HEK293 (cell line): ENCODE data around the gene FGF7.

Experiments used
- CTCF ChIA-PET: fragments of 350-600 bp; formaldehyde crosslinking; extraction: SDS; loops from one replicate; lab custom pipeline; 2021; ENCODE audit warnings: antibody characterized with exemption; lab: Yijun Ruan, JAX
- POLR2A ChIA-PET: fragments of 300-600 bp; formaldehyde crosslinking; extraction: SDS; loops from one replicate; lab custom pipeline; 2020; ENCODE audit warnings: antibody characterized with exemption, inconsistent platforms; lab: Yijun Ruan, JAX
- H3K27ac ChIP-seq: fragments of 200-500 bp; sonication (Bioruptor generic); 2 replicates; pipeline ENCODE4 v1.5.1; 2014; ENCODE audit warnings: low read depth, low read length, control low read depth, inconsistent platforms; ENCODE audit errors: extremely low read depth
- H3K36me3 ChIP-seq, 2 experiments: fragments of 200-500 bp in 1 of 2; sonication (Bioruptor generic) in 1 of 2; 1 replicate in 1 of 2; 2 replicates in 1 of 2; pipeline ENCODE4 v1.5.1; 2014 to 2017; ENCODE audit warnings: inconsistent platforms in 2 of 2, low read length in 2 of 2; ENCODE audit not compliant: control insufficient read depth in 2 of 2, insufficient read depth in 1 of 2
- H3K4me1 ChIP-seq: fragments of 200-500 bp; sonication (Bioruptor generic); 2 replicates; pipeline ENCODE4 v1.5.1; 2014; ENCODE audit warnings: mild to moderate bottlenecking, low read length, inconsistent platforms; ENCODE audit not compliant: control insufficient read depth, insufficient read depth
- H3K4me3 ChIP-seq: 2 replicates; pipeline ENCODE4 v1.5.1; 2011; ENCODE audit warnings: low read depth, mild to moderate bottlenecking, control low read depth, low read length, moderate library complexity
- H3K9me3 ChIP-seq: fragments of 200-500 bp; sonication (Bioruptor generic); 2 replicates; pipeline ENCODE4 v1.5.1; 2014; ENCODE audit warnings: low read depth, low read length, inconsistent platforms; ENCODE audit not compliant: control insufficient read depth, insufficient read depth
- GLI4 ChIP-seq: fragments of 450-650 bp; formaldehyde crosslinking; IDR thresholded peaks from 2 replicates; pipeline ENCODE4 v1.5.1; 2016; ENCODE audit warnings: missing biosample characterization, missing genetic modification characterization
- HOXD13 ChIP-seq: sonication (generic); formaldehyde crosslinking; IDR thresholded peaks from 2 replicates; pipeline ENCODE4 v1.8.0; 2022; ENCODE audit warnings: missing genetic modification reagents, borderline replicate concordance
- KLF10 ChIP-seq: fragments of 450-650 bp; IDR thresholded peaks from 2 replicates; pipeline ENCODE4 v1.5.1; 2018; ENCODE audit warnings: missing biosample characterization, mild to moderate bottlenecking, missing genetic modification characterization
- KLF16 ChIP-seq: fragments of 450-650 bp; formaldehyde crosslinking; IDR thresholded peaks from 2 replicates; pipeline ENCODE4 v1.5.1; 2017; ENCODE audit warnings: missing biosample characterization, missing genetic modification characterization
- KLF8 ChIP-seq: fragments of 450-650 bp; formaldehyde crosslinking; IDR thresholded peaks from 2 replicates; pipeline ENCODE4 v1.5.1; 2016; ENCODE audit warnings: missing biosample characterization, missing genetic modification characterization
- OSR2 ChIP-seq: fragments of 450-650 bp; formaldehyde crosslinking; IDR thresholded peaks from 2 replicates; pipeline ENCODE4 v1.5.1; 2016; ENCODE audit warnings: missing biosample characterization, missing genetic modification characterization
- OVOL3 ChIP-seq: fragments of 450-650 bp; formaldehyde crosslinking; IDR thresholded peaks from 2 replicates; pipeline ENCODE4 v1.5.1; 2016; ENCODE audit warnings: missing biosample characterization, missing genetic modification characterization
- SALL2 ChIP-seq: fragments of 450-650 bp; formaldehyde crosslinking; IDR thresholded peaks from 2 replicates; pipeline ENCODE4 v1.5.0; 2017; ENCODE audit warnings: missing biosample characterization, mild to moderate bottlenecking, missing genetic modification characterization, borderline replicate concordance
- SP2 ChIP-seq: fragments of 450-650 bp; formaldehyde crosslinking; IDR thresholded peaks from 2 replicates; pipeline ENCODE4 v1.5.1; 2016; ENCODE audit warnings: missing biosample characterization, missing genetic modification characterization
- ZBTB48 ChIP-seq: fragments of 450-650 bp; formaldehyde crosslinking; IDR thresholded peaks from 2 replicates; pipeline ENCODE4 v1.5.1; 2016; ENCODE audit warnings: missing biosample characterization, missing genetic modification characterization
- ZEB2 ChIP-seq: fragments of 450-650 bp; formaldehyde crosslinking; IDR thresholded peaks from 2 replicates; pipeline ENCODE4 v1.5.1; 2016; ENCODE audit warnings: missing biosample characterization, missing genetic modification characterization
- ZFP41 ChIP-seq: fragments of 450-650 bp; formaldehyde crosslinking; IDR thresholded peaks from 2 replicates; pipeline ENCODE4 v1.5.1; 2016; ENCODE audit warnings: missing biosample characterization, missing genetic modification characterization, borderline replicate concordance
- ZNF211 ChIP-seq: fragments of 450-650 bp; formaldehyde crosslinking; IDR thresholded peaks from 2 replicates; pipeline ENCODE4 v1.5.1; 2016; ENCODE audit warnings: low read depth, missing biosample characterization, missing genetic modification characterization
- ZNF37A ChIP-seq: fragments of 450-650 bp; IDR thresholded peaks from 2 replicates; pipeline ENCODE4 v1.5.1; 2018; ENCODE audit warnings: missing biosample characterization, missing genetic modification characterization
- ZNF391 ChIP-seq: fragments of 450-650 bp; formaldehyde crosslinking; IDR thresholded peaks from 2 replicates; pipeline ENCODE4 v1.5.1; 2016; ENCODE audit warnings: low read depth, missing biosample characterization, missing genetic modification characterization, borderline replicate concordance
- ZNF416 ChIP-seq: fragments of 450-650 bp; formaldehyde crosslinking; IDR thresholded peaks from 2 replicates; pipeline ENCODE4 v1.5.1; 2016; ENCODE audit warnings: missing biosample characterization, missing genetic modification characterization
- ZNF558 ChIP-seq: fragments of 450-650 bp; formaldehyde crosslinking; IDR thresholded peaks from 2 replicates; pipeline ENCODE4 v1.5.1; 2016; ENCODE audit warnings: missing biosample characterization, missing genetic modification characterization
- ZNF624 ChIP-seq: fragments of 450-650 bp; formaldehyde crosslinking; IDR thresholded peaks from 2 replicates; pipeline ENCODE4 v1.5.1; 2017; ENCODE audit warnings: missing biosample characterization, missing genetic modification characterization
- ZNF658 ChIP-seq: fragments of 450-650 bp; formaldehyde crosslinking; IDR thresholded peaks from 2 replicates; pipeline ENCODE4; 2016; ENCODE audit warnings: missing biosample characterization, missing genetic modification characterization
- ZSCAN23 ChIP-seq: fragments of 450-650 bp; formaldehyde crosslinking; IDR thresholded peaks from 2 replicates; pipeline ENCODE4 v1.5.1; 2016; ENCODE audit warnings: missing biosample characterization, missing genetic modification characterization
- TF ChIP-seq, protein P1 (sequence below): fragments of 450-650 bp; formaldehyde crosslinking; IDR thresholded peaks from 2 replicates; pipeline ENCODE4 v1.5.0; 2017; ENCODE audit warnings: missing biosample characterization, missing genetic modification characterization, borderline replicate concordance
- TF ChIP-seq, protein P2 (sequence below): fragments of 450-650 bp; formaldehyde crosslinking; IDR thresholded peaks from 2 replicates; pipeline ENCODE4 v1.5.1; 2016; ENCODE audit warnings: missing biosample characterization, missing genetic modification characterization
- TF ChIP-seq, protein P3 (sequence below): fragments of 450-650 bp; formaldehyde crosslinking; IDR thresholded peaks from 2 replicates; pipeline ENCODE4 v1.5.1; 2016; ENCODE audit warnings: missing biosample characterization, missing genetic modification characterization

Gene FGF7

DNA sequence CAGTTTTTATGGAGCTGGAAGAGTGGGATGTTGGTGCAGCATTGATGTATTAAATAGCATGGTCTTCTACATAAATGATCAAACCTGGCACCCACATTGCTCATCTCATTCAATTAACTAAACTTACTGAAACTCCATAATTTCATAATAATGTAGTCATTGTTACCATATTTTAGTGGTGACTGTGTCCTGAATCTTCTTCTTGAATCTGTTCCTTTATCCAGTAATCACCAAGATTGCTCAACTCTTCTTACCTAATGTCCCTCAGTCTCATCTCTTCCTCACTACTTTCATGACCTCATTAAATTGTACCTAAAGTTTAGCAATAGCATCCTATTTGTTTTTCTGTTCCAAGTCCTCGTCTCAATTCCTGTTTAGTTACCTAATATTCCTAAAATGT lies 69.8 kb downstream of the FGF7 start:
- H3K4me1 ChIP-seq: no peaks in the 10 kb centered on the region
- H3K9me3 ChIP-seq: no peaks in the 10 kb centered on the region
- TF ChIP-seq, protein P1, sequence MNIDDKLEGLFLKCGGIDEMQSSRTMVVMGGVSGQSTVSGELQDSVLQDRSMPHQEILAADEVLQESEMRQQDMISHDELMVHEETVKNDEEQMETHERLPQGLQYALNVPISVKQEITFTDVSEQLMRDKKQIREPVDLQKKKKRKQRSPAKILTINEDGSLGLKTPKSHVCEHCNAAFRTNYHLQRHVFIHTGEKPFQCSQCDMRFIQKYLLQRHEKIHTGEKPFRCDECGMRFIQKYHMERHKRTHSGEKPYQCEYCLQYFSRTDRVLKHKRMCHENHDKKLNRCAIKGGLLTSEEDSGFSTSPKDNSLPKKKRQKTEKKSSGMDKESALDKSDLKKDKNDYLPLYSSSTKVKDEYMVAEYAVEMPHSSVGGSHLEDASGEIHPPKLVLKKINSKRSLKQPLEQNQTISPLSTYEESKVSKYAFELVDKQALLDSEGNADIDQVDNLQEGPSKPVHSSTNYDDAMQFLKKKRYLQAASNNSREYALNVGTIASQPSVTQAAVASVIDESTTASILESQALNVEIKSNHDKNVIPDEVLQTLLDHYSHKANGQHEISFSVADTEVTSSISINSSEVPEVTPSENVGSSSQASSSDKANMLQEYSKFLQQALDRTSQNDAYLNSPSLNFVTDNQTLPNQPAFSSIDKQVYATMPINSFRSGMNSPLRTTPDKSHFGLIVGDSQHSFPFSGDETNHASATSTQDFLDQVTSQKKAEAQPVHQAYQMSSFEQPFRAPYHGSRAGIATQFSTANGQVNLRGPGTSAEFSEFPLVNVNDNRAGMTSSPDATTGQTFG (tag by site-specific recombination): no peak
- TF ChIP-seq, protein P2, sequence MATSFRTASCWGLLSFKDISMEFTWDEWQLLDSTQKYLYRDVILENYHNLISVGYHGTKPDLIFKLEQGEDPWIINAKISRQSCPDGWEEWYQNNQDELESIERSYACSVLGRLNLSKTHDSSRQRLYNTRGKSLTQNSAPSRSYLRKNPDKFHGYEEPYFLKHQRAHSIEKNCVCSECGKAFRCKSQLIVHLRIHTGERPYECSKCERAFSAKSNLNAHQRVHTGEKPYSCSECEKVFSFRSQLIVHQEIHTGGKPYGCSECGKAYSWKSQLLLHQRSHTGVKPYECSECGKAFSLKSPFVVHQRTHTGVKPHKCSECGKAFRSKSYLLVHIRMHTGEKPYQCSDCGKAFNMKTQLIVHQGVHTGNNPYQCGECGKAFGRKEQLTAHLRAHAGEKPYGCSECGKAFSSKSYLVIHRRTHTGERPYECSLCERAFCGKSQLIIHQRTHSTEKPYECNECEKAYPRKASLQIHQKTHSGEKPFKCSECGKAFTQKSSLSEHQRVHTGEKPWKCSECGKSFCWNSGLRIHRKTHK (tag by site-specific recombination): no peak
- TF ChIP-seq OSR2 (tag by site-specific recombination) (no peak), SALL2 (no peak), GLI4 (tag by site-specific recombination) (no peak), ZNF658 (tag by site-specific recombination) (no peak), ZNF391 (tag by site-specific recombination) (no peak), ZNF558 (tag by site-specific recombination) (no peak), ZBTB48 (tag by site-specific recombination) (no peak), KLF10 (tag by site-specific recombination) (no peak), ZNF416 (tag by site-specific recombination) (no peak), OVOL3 (tag by site-specific recombination) (no peak), KLF8 (tag by site-specific recombination) (no peak), ZNF211 (tag by site-specific recombination) (no peak), ZEB2 (no peak), ZFP41 (tag by site-specific recombination) (no peak), SP2 (tag by site-specific recombination) (no peak), ZNF624 (tag by site-specific recombination) (no peak), HOXD13 (CRISPR knock-in tag) (no peak)
- TF ChIP-seq, all 188 proteins: peak for 0
- Histone ChIP-seq H3K27ac (no peak overlapping the region), H3K4me3 (no peak overlapping the region), H3K36me3 (no peaks in the 10 kb centered on the region)
- CTCF ChIA-PET: no interaction called here
- POLR2A ChIA-PET: no interaction called here

DNA sequence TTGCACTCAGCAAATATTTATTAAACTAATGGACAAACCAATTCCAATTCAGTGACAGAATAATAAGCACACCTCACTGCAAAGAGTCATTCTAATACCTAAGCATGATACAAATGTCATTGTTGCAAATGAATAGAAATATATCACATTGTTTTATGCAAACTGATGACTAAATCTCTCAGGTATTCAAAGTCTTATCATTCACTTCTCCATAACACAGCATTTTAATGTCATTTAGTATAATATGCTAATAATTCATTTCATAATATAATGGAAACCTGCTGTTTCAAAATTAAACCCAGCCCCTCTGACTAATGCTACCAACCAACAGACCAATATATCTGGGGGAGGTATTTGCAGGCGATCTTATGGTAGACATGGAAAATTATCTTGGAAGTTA lies 71.8 kb downstream of the FGF7 start:
- no peak overlapping the region for H3K27ac ChIP-seq
- H3K4me3 ChIP-seq: no peak overlapping the region
- no peaks in the 10 kb centered on the region for H3K9me3 ChIP-seq
- H3K4me1 ChIP-seq: no peaks in the 10 kb centered on the region
- H3K36me3 ChIP-seq: no peaks in the 10 kb centered on the region
- CTCF ChIA-PET: interaction anchor here (0.7 kb wide), 1 partner anchor 588 kb away, joined by 3 read pairs; no protein-coding TSS in a partner anchor
- POLR2A ChIA-PET: no interaction called here
- TF ChIP-seq KLF16 (no peak), ZSCAN23 (no peak), ZNF37A (tag by site-specific recombination) (no peak)
- TF ChIP-seq, protein P3, sequence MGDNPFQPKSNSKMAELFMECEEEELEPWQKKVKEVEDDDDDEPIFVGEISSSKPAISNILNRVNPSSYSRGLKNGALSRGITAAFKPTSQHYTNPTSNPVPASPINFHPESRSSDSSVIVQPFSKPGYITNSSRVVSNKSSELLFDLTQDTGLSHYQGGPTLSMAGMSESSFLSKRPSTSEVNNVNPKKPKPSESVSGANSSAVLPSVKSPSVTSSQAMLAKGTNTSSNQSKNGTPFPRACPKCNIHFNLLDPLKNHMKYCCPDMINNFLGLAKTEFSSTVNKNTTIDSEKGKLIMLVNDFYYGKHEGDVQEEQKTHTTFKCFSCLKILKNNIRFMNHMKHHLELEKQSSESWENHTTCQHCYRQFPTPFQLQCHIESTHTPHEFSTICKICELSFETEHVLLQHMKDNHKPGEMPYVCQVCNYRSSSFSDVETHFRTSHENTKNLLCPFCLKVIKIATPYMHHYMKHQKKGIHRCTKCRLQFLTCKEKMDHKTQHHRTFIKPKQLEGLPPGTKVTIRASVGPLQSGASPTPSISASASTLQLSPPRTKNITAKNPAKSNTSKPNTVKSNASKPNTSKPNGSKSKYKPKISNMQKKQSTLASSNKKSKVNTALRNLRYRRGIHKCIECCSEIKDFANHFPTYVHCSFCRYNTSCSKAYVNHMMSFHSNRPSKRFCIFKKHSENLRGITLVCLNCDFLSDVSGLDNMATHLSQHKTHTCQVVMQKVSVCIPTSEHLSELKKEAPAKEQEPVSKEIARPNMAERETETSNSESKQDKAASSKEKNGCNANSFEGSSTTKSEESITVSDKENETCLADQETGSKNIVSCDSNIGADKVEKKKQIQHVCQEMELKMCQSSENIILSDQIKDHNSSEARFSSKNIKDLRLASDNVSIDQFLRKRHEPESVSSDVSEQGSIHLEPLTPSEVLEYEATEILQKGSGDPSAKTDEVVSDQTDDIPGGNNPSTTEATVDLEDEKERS (tag by site-specific recombination): no peak
- TF ChIP-seq, all 188 proteins: peak for 0
